Mucosa of gallbladder (tissue), 1 donor: Measurements from ENCODE around the gene PROCA1. TPM values are rescaled to one million over a fixed set of nuclear protein-coding genes. Genes with fewer than 3 reads are reported as not detected.
"Not testable (repeated sequence)": the region's sequence is repeated elsewhere in the genome, so short reads cannot be mapped to it uniquely, and the experiment has no call there.

Experiments used
- DNase-seq: peaks from one replicate; pipeline ENCODE4 v3.0.0-alpha.2; 2020; ENCODE audit warnings: low spot score
- total RNA-seq: library from RNA; stranded (reverse); gene quantifications from one replicate; pipeline ENCODE4 v1.2.1, GENCODE V29; 2021
- donor health status: DM: no; HTN: no; CAD: no.

Gene PROCA1
- total RNA-seq, 1 donor from 2014 or later: 4.5 TPM

DNA sequence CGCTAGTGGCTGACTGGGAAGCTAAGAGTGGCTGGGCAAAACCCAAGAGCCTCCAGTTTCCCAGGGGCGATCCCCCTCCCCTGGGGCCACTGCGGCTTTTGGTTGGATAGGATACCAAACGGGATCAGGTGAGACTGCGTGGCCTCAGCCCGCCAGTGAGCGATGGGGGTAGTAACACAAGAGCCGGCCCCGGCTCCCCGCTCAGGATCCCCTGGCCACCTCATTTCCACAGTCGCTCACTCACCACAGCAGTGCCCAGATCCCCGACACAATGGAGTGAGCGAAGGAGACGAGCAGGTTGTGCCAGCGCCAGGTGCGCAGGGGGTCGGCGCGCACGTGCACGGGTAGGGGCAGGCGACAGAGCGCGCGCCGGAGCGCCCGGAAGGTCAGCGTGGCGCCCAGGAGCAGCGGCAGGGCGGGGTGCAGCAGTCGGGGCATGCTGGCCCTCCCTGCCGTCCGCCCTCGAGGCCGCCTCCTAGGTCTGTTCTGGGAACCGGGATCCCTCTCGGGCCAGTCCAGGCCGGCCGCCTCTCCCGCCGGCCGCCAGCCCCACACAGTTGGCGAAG lies 14.1 kb upstream of the PROCA1 start:
- DNase-seq: no peak

DNA sequence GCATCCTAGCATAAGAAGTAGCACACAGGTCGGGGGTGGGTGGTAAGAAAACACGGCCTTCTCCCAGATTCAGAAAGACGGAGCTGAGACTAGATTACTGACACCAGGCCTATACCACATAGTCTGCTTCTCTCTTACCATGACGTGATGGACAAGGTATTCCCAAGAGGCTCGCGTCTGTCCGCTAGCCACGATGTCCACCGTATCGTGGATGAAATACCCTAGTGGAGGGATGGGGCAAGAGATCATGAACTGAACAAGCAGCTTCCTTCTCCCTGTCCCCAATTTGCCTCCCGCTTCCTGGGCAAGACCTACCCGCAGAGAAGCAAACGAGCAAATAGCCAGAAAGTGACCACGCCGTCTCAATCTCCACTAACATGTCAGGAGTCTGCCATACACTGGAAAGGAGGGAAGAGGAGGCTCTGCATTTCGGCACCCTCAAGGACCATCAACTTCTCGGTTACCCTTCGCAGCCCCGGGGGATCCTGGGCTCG lies 13.5 kb upstream of the PROCA1 start:
- DNase-seq: no peak

DNA sequence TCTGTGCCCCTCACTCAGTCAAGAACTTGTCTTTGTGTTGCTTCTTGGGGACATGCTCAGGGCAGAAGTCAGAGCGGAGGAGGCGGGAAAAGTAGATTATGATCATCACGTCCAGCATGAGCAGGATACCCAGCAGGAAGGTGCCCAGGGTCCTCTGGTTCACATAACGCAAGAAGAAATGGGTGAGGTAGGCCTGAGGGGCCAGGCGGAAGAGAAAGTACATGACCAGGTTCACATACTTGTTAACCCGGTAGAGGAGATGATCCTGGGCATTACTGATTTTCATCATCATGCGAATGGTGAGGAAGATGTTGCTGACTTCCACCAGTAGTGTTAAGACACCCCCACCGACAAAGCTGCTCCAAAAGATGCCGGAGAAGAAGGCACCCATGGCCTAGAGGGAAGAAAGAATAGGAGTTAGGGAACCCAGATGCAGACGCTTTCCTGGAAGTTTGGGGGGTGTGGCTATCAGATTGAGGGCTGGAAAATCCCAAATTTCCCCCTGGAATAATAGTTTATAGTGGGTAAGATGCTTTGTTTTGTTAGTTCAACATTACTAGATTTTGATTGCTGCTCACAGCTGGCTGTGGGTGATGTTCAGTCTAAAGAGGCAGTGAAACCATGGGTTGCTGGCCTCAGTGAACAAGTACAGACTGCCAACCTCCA lies 12.9 kb upstream of the PROCA1 start:
- no peak for DNase-seq

DNA sequence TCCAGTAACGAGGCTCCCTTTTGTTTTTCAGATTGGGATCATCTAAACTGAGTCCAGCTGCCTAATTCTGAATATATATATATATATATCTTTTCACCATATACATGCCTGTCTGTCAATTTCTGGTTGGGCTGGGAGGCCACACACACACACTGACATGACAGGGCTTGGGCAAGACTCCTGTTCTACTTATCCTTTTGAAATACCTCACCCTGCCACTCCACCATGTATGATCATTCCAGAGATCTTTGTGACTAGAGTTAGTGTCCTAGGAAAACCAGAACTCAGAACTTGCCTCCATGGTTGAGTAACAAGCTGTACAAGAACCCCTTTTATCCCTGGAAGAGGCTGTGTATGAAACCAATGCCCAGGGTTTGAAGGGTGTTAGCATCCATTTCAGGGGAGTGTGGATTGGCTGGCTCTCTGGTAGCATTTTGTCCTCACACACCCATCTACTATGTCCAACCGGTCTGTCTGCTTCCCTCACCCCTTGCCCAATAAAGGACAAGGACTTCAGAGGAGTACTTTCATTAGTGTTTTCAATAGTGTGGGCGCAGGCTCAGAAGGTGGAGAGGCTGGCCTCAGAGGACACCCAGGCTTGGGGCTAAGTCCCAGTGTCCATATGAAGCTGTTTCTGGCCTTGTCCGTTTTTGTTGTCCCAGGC lies 12.3 kb upstream of the PROCA1 start:
- not testable (repeated sequence) for DNase-seq

DNA sequence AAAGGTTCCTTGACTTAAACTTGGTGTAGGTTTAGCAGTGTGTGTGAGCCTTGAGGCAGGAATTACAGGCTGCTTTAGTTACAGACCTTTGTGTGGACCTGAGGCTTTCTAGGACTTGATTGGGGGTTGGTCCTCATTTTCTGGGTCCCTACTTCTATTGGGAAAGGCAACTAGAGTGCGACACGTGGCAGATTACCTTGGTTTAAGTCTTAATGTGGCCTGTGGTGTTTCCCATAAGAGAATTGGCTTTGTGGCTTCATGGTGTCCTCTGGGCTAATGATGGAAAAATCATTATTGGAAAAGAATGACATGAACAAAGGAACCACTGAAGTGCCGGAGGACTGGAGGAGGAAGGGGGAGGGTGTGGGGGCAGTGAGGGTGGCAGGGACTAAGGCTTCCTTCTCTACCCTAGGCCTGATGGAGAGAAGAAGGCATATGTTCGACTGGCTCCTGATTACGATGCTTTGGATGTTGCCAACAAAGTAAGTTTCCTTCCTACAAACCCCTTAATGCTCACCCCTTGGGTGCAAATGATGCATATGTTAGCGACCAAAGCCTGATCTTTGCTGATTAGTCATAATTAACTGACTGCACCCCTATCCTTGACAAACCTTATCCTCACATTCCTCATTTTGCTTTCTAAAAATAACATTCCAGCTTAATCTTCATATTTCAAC lies 11.6 kb upstream of the PROCA1 start:
- no peak for DNase-seq

DNA sequence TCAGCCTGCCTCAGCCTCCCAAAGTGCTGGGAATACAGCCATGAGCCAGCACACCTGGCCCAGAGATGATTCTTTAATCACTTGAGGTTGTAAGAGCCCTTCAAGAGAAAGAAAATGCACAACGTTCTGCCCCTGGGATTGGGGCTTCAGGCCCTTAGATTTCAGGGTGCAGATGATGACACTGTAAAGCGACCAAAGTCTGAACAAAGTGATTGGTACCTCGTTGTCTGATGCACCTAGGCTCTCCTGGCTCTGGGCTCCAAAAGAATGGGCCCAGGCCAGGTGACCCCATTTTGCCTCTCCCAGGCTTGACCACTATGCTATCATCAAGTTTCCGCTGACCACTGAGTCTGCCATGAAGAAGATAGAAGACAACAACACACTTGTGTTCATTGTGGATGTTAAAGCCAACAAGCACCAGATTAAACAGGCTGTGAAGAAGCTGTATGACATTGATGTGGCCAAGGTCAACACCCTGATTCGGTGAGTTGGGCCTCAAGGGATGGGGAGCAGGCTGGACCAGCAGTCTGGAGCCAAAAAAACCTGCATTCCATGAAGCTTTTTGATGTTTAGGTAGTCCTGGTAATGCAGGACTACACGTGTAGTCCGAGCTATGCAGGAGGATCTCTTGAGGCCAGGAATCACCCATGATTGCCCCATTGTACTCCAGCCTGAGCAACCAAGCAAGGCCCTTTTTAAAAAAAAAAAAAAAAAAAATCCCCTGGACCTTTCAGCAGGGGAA lies 10.9 kb upstream of the PROCA1 start:
- DNase-seq: no peak

DNA sequence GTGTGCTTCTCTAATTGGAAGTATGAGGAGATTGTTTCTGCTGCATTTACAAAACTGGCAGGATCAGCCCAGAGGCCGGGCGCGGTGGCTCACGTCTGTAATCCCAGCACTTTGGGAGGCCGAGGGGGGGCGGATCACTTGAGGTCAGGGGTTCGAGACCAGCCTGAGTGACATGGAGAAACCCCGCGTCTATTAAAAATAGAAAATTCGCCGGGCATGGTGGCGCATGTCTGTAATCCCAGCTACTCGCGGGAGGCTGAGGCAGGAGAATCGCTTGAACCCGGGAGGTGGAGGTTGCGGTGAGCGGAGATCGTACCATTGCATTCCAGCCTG lies 9.3 kb upstream of the PROCA1 start:
- DNase-seq: not testable (repeated sequence)

DNA sequence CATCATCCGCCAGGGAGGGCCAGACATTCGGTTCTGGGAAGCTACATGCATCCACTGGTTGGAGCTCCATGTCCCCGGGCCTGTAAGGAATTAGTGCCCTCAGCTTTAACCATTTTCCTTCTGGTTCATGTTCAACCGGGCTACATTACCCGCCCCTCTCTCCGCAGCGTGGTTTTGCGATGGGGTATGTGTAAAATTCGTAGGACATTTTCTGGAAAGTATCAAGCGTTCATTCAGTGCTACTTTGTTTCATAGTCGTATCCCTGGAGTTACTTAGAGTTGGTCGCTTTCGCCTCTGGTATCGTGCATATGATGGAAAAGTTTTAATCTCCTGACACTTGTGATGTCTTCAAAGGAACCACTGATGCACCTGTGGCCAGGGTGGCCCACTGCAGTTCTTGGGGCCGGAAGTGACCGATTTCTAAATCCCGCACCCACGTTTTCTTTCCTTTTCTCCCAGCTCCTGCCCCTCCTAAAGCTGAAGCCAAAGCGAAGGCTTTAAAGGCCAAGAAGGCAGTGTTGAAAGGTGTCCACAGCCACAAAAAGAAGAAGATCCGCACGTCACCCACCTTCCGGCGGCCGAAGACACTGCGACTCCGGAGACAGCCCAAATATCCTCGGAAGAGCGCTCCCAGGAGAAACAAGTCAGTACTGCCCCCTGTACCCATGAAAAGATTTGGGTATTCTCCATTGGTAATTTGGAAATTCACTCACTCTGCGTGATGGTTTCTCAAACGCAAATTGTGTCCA lies 8.7 kb upstream of the PROCA1 start:
- DNase-seq: no peak

DNA sequence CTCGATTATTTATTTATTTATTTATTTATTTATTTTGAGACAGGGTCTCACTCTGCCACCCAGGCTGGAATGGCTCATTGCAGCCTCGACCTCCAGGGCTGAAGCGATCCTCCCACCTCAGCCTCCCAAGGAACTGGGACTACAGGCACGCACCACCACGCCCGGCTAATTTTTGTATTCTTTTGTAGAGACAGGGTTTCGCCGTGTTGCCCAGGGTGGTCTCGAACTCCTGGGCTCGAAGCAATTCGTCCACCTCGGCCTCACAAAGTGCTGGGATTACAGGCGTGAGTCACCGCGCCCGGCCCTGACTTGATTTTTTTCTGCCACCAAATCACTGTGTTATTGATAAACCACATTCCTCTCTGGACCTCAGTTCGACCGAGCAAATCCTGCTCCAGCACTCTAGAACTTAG lies 7.3 kb upstream of the PROCA1 start:
- DNase-seq: no peak

DNA sequence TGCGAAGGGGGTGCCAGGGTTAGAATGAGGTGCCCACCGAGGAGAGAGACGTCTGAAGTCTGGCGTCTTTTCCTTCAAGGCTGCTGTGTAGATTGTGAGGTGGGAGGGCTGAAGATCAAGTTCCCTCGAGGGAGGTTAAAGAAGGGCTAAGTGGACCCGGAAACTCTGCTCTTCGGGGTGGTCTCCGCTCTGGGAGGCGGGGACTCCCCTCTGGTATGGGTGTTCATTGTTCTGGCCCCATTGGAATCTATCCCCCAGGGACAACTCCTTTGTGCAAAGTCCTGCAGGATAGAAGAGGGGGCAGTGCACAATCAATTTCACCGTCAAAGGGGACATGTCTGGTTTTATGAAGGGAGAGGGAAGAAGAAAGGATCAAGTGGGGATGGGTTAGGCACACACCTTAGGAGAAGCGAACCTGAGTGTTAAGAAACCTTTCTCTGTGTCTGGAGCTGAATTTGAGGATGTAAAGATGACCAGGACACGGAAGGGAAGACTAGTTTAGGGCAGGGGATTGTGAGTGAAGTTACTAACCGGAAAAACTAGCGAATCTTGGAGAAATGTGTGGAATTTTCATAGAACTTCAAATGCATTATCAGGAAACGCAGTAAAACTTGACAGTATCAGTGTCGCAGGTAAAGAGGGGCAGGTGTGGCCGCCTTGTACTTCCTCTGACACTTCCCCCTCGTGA lies 6.8 kb upstream of the PROCA1 start:
- DNase-seq: no peak

DNA sequence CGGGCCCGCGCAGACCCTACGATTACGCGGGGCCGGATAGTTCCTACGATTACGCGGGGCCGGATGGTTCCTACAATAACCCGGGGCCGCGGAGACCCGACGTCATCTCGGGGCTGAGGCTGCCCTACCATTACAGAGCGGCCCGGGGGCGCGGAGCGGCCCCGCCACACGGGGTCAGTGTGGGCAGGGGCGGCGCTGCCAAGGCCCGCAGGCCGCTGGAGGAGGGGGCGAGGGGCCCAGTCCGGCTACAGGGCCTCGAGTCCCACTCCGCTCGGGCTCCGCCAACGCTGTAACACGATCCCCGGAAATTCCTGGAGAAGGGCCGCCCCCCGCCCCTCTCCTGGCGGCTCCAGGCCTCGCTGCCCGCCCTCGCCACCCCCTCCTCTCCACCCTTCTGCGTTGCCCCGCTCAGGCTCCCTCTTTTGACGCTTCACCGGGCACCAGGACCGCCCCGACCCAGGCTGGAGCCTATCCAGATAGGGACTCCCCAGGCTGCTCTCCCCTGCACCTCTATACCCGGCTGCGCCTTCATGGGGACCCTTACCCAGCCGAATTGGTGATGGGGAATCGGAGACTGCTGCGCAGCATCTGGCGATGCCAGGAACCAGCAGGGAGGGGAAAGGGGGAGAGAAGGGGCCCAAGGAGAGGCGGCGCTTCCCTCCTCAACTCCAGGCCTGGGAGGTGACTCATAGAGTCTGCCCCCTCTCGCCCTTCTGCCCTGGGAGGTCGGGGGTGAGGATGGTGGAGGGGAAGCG lies 6.1 kb upstream of the PROCA1 start, which contains the start of gene RAB34:
Gene RAB34 (minus strand): TSS at position 291 of the 755 bp plus-strand sequence. CDS start 602 bp downstream, outside the sequence.
- peak; percentile 54 for DNase-seq

DNA sequence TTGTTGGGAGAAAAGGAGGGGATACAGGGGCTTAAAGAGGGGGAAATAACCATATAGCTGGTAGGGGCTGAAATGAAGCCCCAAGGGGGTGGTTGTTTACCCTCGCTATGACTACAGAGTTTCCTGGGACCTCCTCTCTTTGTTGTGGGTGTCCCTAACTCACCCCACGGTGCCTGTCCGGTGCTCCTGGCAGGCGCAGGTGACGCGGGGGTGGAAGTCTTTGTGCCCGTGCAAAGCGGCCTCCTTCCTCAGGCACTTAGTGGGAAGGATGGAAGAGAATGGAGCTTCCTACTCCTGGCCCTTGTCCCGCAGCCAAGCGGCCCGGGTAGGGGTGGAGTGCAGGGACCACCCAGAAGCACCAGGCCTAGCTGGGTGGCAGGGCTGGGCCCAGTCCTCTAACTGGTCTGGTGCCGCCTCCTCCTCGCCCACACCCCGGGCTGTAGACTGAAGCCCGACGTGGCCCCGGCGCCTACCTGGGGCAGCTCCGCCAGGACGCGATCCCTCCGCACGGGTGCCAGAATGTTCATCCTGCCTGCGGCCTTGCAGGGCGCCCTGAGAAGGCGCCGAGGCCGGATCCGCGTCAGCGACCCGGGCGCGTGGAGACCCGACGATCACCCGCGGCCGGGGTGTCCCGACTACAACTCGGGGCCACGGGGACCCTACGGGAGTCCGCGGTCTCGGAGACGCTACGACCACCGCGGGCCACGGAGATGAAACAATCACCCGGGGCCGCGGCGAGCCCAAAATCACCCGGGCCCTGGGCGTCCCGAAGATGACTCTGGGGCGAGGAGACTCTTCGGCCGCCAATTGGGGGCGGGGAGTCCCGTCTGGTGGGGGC lies 5.3 kb upstream of the PROCA1 start:
- no peak for DNase-seq

DNA sequence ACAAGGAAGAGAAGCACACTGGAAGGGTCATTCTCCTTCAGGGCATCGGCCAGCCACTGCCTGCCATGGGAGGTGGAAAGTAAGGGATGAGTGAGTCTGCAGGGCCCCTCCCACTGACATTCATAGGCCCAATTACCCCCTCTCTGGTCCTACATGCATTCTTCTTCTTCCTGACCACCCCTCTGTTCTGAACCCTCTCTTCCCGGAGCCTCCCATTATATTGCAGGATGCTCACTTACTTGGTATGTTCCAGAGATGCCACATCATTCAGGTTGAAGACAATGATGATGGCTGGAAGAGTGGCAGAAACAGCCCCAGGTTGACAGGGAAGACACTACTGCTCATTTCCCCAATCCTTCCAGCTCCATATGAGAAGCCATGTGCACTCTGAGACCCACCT lies 3.5 kb upstream of the PROCA1 start:
- DNase-seq: no peak

DNA sequence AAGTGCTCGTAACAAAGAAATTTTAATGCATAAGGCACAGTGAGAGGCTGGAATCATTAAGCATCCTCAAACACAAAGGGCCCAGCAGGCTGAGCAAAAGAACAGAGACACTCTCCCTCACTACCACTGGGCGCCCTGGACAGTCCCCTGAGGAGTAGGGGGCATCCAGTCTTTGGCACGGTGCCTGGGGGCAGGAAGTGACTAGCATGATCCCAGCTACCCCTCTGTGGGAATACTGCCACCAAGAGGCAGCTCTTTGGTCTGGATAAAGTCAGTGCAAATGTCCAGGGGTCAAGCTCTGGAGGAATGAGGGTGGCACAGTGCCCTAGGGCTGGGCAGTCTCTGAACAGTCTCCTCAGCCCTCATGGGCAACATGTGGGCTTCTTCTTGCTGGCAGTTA lies 2.6 kb upstream of the PROCA1 start:
- no peak for DNase-seq

DNA sequence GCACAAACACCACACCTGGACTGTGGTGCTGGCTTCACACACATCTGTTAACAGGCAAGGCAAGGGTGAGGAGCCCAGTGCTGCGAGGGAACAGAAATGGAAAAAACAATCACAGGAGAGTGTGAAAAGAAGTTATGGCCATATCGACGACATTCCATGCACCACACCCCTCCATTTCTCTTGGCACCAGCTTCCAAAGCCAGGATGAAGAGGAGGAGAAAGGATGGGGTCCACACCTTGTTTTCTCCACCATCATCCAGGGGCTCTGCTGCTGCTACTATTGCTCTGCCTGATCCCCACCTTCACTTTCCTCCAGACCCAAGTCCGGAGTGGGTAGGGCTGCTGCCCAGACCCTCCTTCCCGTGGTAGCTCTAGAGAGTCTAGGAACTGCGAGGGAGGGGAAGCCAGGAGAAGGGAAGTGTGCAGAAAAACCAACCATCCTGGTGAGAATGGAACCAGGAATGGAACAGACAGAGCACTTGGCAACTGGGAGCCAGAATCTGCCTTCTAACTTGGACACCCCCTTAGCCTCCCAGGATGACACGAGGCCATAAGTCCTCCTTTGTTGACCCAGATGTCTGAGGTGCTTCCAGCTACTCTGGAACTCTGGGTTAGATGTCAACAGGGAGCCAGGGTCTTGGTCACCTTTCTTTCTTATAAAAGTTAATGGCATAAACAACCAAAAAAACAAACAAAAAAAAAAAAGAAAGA lies 1.2 kb upstream of the PROCA1 start:
- no peak for DNase-seq

DNA sequence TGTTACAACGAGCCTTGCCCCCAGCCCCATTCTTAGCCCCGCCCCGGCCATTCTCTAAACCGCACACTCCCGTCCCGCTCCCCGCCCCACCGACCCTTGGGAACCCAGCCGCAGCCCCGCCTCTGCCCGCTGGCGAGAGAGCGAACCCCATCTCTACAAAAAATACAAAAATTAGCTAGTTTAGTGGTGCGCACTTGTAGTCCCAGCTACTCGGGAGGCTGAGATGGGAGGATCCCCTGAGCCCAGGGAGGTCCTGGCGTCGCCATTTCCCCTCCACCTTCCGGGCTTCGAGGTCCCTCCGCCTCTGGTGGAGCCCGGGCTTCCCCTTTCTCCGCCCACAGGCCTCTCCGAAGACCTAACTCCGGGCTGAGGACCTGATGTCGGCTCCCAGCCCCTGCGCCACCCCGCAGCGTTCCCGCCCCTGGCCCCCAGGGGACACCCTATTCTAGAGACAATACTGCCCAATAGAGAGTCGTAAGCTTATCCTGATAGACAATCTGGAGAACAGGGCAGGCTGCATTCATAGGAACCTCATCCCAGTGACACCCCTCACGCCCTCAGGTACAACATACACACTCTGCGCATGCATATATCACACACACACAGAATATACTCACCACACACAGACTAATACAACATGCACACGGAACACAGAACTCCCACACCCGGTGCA lies 480 bp upstream of the PROCA1 start:
- DNase-seq: no peak

DNA sequence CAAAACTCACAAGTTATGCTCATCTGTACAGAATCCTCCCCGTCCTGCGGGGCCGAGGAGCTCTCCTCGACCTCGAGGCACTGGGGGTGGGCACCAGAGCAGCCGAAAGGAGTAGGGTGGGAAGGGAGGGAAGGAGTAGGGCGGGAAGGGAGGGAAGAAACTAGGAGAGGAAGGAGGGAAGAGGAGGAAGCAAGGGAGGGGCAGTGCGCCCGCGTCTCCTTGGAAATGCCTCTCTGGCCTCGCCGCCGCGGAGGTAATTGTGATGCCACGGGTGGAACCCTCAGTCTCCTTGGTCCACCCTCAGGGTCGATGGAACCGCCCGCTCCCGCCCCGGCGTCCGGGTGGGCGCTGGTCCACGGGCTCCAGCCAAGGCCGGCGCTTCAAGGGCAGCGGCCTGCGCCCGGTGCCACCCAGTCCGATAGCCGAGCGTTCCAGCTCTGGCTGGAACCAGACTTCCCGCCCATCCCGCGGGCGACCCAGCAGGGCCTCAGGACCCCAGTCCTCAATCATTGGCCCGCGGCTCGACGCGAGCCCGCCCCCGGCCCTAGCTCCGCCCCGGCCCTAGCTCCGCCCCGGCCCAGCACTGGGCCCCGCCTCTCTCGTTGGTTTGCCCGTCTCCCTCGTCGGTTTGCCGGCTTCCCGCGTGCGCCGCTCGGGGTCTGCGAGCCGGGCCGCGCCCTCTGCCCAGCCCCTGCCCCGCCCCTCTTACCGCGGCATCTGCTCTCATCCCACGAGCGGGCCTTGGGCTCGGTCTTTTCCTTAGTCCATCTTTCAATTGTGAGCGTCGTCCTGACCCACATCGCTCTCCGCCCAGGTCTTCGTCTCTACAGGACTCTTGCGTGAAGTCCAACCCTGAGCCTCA lies 596 bp downstream of the PROCA1 start:
- DNase-seq: peak; percentile 92
